SK-N-SH treated with all-trans-retinoic acid at 6 μM for 48 hours (cell line): ENCODE data around the gene OR2K2.

Experiments
- ATAC-seq: fragments of 200-7000 bp; cut with Tn5 transposase; 3 replicates; pipeline ENCODE4 v1.9.1; 2020; ENCODE audit warnings: mild to moderate bottlenecking, moderate library complexity
- ARNTL ChIP-seq: fragments of 450-650 bp; formaldehyde crosslinking; IDR thresholded peaks from 2 replicates; pipeline ENCODE4 v1.5.0; 2020; ENCODE audit warnings: low read depth, mild to moderate bottlenecking, moderate library complexity, borderline replicate concordance
- BACH2 ChIP-seq: fragments of 250-450 bp; sonication (Bioruptor Pico); IDR thresholded peaks from 2 replicates; pipeline ENCODE4 v1.9.0; 2021; ENCODE audit warnings: mild to moderate bottlenecking, borderline replicate concordance
- CREB5 ChIP-seq: fragments of 250-450 bp; sonication (Bioruptor Pico); IDR thresholded peaks from 2 replicates; pipeline ENCODE4 v1.5.1; 2020; ENCODE audit warnings: low read depth, mild to moderate bottlenecking, moderate library complexity
- CSRNP3 ChIP-seq: fragments of 250-450 bp; sonication (Bioruptor Pico); IDR thresholded peaks from 2 replicates; pipeline ENCODE4 v1.5.1; 2021; ENCODE audit warnings: mild to moderate bottlenecking, moderate library complexity
- ESRRG ChIP-seq: fragments of 250-450 bp; sonication (Bioruptor Pico); IDR thresholded peaks from 2 replicates; pipeline ENCODE4 v1.6.1; 2021; ENCODE audit warnings: mild to moderate bottlenecking
- GLIS3 ChIP-seq: fragments of 250-450 bp; sonication (Bioruptor Pico); IDR thresholded peaks from 2 replicates; pipeline ENCODE4 v1.5.0; 2020; ENCODE audit warnings: mild to moderate bottlenecking, moderate library complexity
- ISL1 ChIP-seq: fragments of 250-450 bp; sonication (Bioruptor Pico); IDR thresholded peaks from 2 replicates; pipeline ENCODE4 v2.1.2; 2022; ENCODE audit warnings: mild to moderate bottlenecking, moderate library complexity
- OSR1 ChIP-seq: fragments of 250-450 bp; sonication (Bioruptor Pico); IDR thresholded peaks from 2 replicates; pipeline ENCODE4 v1.8.0; 2022; ENCODE audit warnings: moderate library complexity, mild to moderate bottlenecking, inconsistent platforms
- SNAI2 ChIP-seq: fragments of 250-450 bp; sonication (Bioruptor Pico); IDR thresholded peaks from 2 replicates; pipeline ENCODE4 v1.5.0; 2020; ENCODE audit warnings: mild to moderate bottlenecking, moderate library complexity
- TCF4 ChIP-seq: fragments of 250-450 bp; sonication (Bioruptor Pico); IDR thresholded peaks from 2 replicates; pipeline ENCODE4 v1.8.0; 2021; ENCODE audit warnings: mild to moderate bottlenecking, moderate library complexity, borderline replicate concordance
- TOX ChIP-seq: fragments of 250-450 bp; sonication (Bioruptor Pico); IDR thresholded peaks from 2 replicates; pipeline ENCODE4 v1.8.0; 2021; ENCODE audit warnings: mild to moderate bottlenecking, moderate library complexity, borderline replicate concordance
- TSHZ2 ChIP-seq: fragments of 250-450 bp; sonication (Bioruptor Pico); IDR thresholded peaks from 2 replicates; pipeline ENCODE4 v1.5.0; 2020; ENCODE audit warnings: mild to moderate bottlenecking, moderate library complexity
- ZC3H10 ChIP-seq: fragments of 250-450 bp; sonication (Bioruptor Pico); IDR thresholded peaks from 2 replicates; pipeline ENCODE4 v1.5.1; 2021; ENCODE audit warnings: mild to moderate bottlenecking, moderate library complexity
- ZFP3 ChIP-seq: fragments of 250-450 bp; sonication (Bioruptor Pico); IDR thresholded peaks from 2 replicates; pipeline ENCODE4 v1.5.0; 2020; ENCODE audit warnings: mild to moderate bottlenecking, moderate library complexity
- ZNF70 ChIP-seq: fragments of 450-650 bp; formaldehyde crosslinking; IDR thresholded peaks from 2 replicates; pipeline ENCODE4 v1.5.0; 2020; ENCODE audit warnings: mild to moderate bottlenecking, moderate library complexity
- ZNF8 ChIP-seq: fragments of 450-650 bp; formaldehyde crosslinking; IDR thresholded peaks from 2 replicates; pipeline ENCODE4 v1.5.0; 2020; ENCODE audit warnings: mild to moderate bottlenecking, moderate library complexity
- TF ChIP-seq, protein P1 (sequence below): fragments of 250-450 bp; sonication (Bioruptor Pico); IDR thresholded peaks from 2 replicates; pipeline ENCODE4 v1.8.0; 2021; ENCODE audit warnings: low read depth, mild to moderate bottlenecking, moderate library complexity, borderline replicate concordance
- TF ChIP-seq, protein P2 (sequence below): fragments of 250-450 bp; sonication (Bioruptor Pico); IDR thresholded peaks from 2 replicates; pipeline ENCODE4 v1.8.0; 2020; ENCODE audit warnings: mild to moderate bottlenecking, moderate library complexity, borderline replicate concordance

Gene OR2K2

DNA sequence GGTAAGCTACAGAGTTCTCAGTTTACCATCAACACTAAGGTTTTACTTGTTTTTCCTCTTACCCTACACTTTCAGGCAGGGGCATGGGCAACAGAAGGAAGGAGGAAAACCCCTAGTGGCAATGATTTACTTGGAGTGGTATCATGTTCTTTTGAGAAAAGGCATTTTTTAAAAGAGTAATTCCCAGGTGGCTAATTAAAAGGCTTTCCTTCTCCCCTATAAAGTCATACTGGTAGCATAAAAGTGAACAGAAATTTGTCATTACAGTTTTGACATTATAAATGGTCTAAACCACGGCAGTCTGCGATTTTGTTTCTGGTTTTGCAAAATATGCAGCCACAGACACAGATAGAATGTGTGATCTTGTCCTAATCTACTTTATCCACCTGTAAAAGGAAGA, 30.9 kb upstream of the OR2K2 start:
- no peak for TF ChIP-seq ESRRG
- no peak for ATAC-seq

DNA sequence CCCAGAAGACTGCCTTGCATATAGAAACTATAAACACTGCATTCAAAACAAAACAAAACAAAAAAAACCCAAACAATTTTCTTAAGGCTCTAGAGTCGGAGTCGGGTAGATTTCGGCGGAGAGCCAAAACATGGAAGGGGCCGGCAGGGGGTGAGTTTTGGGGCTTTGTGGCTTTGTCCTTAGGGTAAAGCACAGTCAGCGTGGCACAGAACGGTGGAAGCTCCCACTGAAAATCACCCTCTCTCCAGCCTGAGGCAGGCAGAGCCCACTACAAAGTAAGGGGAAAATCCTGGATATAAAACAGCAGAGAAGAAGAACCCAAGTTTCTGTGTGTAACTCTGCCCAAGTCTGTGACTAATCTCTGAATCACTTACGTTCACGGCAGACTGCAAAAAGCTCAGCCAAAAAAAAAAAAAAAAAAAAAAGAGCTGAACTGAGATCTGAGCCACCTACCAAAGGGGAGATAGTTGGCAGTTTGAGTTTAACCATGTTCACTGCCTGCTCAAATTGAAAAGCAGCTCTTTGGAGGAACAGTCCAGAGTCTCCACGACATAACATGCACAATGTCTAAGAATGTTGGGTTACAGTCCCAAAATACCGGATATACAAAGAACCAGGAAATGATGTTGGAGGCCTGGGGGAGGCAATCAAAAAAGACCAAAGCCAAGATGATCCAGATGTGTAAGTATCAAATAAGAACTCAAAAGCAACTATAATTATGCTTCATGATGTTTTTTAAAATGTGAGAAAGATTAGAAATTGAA, 26.6 kb upstream of the OR2K2 start:
- peak; percentile 91 for ATAC-seq
- no peak for TF ChIP-seq ISL1 (CRISPR knock-in tag)

GRCh38 chr9:111352545-111352944, 22.5 kb upstream of the OR2K2 start:
- no peak for TF ChIP-seq SNAI2 (CRISPR knock-in tag)
- no peak for TF ChIP-seq BACH2 (CRISPR knock-in tag)
- TF ChIP-seq CREB5 = no peak
- TF ChIP-seq GLIS3 (CRISPR knock-in tag) = no peak
- no peak for TF ChIP-seq ESRRG
- TF ChIP-seq CSRNP3 (CRISPR knock-in tag) = no peak
- TF ChIP-seq, all 23 proteins: peak for 0
- ATAC-seq = no peak

DNA sequence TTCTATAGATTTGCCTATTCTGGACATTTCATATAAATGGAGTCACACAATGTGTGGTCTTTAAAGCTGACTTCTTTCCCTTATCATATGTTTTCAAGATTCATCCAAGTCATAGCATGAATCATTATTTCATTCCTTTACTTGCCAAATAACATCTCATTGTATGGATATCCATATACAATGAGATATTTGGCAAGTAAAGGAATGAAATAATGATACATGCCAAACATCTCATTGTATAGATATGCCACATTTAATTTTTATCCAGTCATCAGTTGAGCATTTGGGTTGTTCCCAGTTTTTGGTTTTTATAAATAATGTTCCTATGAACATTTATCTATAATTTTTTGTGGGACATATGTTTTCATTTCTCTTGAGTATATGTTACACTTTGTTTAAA, 20.5 kb upstream of the OR2K2 start:
- TF ChIP-seq GLIS3 (CRISPR knock-in tag) = no peak
- TF ChIP-seq OSR1 (CRISPR knock-in tag) = no peak
- no peak for TF ChIP-seq ZNF70
- TF ChIP-seq, protein P1, sequence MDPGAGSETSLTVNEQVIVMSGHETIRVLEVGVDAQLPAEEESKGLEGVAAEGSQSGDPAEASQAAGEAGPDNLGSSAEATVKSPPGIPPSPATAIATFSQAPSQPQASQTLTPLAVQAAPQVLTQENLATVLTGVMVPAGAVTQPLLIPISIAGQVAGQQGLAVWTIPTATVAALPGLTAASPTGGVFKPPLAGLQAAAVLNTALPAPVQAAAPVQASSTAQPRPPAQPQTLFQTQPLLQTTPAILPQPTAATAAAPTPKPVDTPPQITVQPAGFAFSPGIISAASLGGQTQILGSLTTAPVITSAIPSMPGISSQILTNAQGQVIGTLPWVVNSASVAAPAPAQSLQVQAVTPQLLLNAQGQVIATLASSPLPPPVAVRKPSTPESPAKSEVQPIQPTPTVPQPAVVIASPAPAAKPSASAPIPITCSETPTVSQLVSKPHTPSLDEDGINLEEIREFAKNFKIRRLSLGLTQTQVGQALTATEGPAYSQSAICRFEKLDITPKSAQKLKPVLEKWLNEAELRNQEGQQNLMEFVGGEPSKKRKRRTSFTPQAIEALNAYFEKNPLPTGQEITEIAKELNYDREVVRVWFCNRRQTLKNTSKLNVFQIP (CRISPR knock-in tag) = no peak
- TF ChIP-seq ESRRG = no peak
- no peak for TF ChIP-seq CREB5
- TF ChIP-seq, protein P2, sequence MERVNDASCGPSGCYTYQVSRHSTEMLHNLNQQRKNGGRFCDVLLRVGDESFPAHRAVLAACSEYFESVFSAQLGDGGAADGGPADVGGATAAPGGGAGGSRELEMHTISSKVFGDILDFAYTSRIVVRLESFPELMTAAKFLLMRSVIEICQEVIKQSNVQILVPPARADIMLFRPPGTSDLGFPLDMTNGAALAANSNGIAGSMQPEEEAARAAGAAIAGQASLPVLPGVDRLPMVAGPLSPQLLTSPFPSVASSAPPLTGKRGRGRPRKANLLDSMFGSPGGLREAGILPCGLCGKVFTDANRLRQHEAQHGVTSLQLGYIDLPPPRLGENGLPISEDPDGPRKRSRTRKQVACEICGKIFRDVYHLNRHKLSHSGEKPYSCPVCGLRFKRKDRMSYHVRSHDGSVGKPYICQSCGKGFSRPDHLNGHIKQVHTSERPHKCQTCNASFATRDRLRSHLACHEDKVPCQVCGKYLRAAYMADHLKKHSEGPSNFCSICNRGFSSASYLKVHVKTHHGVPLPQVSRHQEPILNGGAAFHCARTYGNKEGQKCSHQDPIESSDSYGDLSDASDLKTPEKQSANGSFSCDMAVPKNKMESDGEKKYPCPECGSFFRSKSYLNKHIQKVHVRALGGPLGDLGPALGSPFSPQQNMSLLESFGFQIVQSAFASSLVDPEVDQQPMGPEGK (CRISPR knock-in tag) = no peak
- no peak for TF ChIP-seq ISL1 (CRISPR knock-in tag)
- TF ChIP-seq ARNTL (CRISPR knock-in tag) = no peak
- no peak for TF ChIP-seq ZC3H10 (CRISPR knock-in tag)
- no peak for TF ChIP-seq TOX (CRISPR knock-in tag)
- no peak for TF ChIP-seq CSRNP3 (CRISPR knock-in tag)
- no peak for TF ChIP-seq ZFP3
- TF ChIP-seq ZNF8 (CRISPR knock-in tag) = no peak
- no peak for TF ChIP-seq TCF4 (CRISPR knock-in tag)
- no peak for TF ChIP-seq TSHZ2 (CRISPR knock-in tag)

More for the DNA sequence above, 20.5 kb upstream of the OR2K2 start:
- no peak for ATAC-seq
